ENCODE data around the gene HSPA4.
"Not testable (repeated sequence)": the region's sequence is repeated elsewhere in the genome, so short reads cannot be mapped to it uniquely, and the experiment has no call there.

HSPA4 gene

GRCh38 chr5:133123297-133123696, 71.5 kb downstream of the HSPA4 start:
- no peak for DNase-seq (ENCODE audit: low spot score)

- no peak for DNase-seq (ENCODE audit: low spot score)
Observed at GRCh38 chr5:133124891-133125290, 73.1 kb downstream of the HSPA4 start.

DNA sequence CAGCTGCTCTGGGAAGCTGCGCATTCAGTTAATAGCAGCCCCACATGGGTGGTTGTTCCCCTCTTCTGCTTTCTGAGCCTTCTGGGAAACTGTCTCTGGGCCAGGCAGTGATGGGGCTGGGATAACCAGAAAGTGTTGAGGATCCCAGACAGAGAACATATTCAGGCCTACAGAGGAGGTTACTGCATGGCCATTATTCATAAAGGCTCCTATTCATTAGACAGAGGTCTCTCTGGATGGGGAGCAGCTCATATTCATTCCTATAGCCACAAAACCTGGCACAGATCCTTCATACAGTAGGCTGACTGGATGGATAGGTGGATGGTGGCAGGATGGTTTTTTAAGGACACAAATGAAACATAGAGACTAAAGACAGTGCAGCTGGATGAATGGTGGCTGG, 76.3 kb downstream of the HSPA4 start:
- DNase-seq (ENCODE audit: low spot score): no peak

GRCh38 chr5:133129289-133129688, 77.5 kb downstream of the HSPA4 start:
- no peak for DNase-seq (ENCODE audit: low spot score)

DNA sequence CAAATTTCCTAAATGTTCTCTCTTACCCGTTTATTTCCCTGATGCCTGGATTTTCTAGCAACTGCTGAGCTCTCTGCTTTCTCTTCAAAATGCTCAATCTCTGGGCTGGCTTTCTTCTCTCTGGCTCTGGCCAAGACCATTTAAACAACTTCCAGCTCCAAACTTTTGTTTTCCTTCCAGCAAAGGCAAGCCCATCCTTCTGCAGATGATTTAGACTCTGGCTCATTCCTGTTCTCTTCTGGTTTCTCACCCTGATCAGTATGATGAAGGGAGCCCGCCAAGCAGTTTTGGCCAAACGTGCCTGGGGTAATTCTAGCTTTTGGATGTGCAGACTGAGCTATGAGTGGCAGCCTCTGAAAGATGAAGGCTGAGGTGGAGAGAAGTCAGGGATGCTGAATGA, 78.1 kb downstream of the HSPA4 start:
- no peak for DNase-seq (ENCODE audit: low spot score)

GRCh38 chr5:133130387-133131118, 78.7 kb downstream of the HSPA4 start:
- DNase-seq (ENCODE audit: low spot score): no peak

- DNase-seq (ENCODE audit: low spot score): no peak
Observed at GRCh38 chr5:133132717-133133116, 80.9 kb downstream of the HSPA4 start.

DNA sequence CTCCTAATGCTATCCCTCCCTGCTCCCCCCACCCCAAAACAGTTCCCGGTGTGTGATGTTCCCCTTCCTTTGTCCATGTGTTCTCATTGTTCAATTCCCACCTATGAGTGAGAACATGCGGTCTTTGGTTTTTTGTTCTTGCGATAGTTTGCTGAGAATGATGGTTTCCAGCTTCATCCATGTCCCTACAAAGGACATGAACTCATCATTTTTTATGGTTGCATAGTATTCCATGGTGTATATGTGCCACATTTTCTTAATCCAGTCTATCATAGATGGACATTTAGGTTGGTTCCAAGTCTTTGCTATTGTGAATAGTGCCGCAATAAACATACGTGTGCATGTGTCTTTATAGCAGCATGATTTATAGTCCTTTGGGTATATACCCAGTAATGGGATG, 81.4 kb downstream of the HSPA4 start:
- DNase-seq (ENCODE audit: low spot score): not testable (repeated sequence)

GRCh38 chr5:133136890-133137289, 85.1 kb downstream of the HSPA4 start:
- DNase-seq (ENCODE audit: low spot score): not testable (repeated sequence)

DNA sequence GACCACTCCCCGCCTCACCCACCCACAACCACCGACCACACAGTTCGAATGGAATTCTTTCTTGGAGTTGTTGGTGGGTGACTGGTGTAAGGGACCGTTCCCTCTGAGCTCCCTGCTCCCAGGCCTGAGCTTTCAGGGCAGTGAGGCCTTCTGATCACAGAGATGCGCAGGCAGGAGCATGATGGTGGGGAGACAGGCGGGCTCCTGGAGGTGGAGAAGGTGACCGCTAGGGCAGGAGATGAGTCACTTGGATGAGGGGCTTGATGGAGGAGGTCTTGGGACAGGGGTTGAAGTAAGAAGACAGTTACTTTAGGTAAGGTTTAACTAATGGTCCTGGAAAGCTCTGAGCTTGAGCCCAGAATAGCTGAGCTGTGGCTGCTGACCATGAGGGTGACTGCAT, 88.5 kb downstream of the HSPA4 start:
- no peak for DNase-seq (ENCODE audit: low spot score)

DNA sequence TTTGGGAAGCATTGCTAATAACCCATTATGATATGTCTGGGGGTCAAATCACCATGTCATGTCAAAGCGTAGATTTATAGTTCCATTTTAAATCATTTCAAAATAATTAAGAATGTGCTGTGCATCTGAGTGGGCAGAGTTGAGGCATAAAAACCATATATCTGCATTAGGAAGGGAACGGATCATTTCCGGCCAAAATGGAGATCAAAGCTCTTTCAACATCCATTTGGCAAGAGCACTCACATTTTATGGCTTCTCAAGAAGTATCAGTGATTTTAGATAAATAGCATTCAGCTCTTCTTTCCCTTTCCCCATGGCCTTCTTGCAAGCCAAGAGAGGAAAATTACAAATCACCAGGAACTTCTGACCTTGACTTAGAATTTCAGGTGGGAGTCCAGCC, 89.9 kb downstream of the HSPA4 start:
- no peak for DNase-seq (ENCODE audit: low spot score)

DNA sequence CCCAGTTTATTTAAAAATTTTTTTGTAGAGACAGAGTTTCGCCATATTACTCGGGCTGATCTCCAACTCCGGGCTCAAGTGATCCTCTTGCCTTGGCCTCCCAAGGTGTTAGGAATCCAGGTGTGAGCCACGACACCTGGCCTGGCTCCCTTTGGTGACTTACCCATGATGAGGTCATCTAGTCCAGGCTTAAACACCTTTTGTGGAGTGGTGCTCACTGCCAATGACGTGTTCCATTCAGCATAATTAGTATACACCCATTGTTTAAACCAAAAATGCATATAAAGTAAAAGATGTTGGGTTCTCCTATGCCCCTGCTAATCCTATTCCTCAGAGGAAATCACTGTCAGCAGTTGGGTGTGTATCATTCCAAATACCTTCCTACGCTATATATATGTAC, 91.0 kb downstream of the HSPA4 start:
- DNase-seq (ENCODE audit: low spot score): no peak

- no peak for DNase-seq (ENCODE audit: low spot score)
Observed at GRCh38 chr5:133144245-133144981, 92.6 kb downstream of the HSPA4 start.

GRCh38 chr5:133145436-133146170, 93.8 kb downstream of the HSPA4 start:
- no peak for DNase-seq (ENCODE audit: low spot score)

DNA sequence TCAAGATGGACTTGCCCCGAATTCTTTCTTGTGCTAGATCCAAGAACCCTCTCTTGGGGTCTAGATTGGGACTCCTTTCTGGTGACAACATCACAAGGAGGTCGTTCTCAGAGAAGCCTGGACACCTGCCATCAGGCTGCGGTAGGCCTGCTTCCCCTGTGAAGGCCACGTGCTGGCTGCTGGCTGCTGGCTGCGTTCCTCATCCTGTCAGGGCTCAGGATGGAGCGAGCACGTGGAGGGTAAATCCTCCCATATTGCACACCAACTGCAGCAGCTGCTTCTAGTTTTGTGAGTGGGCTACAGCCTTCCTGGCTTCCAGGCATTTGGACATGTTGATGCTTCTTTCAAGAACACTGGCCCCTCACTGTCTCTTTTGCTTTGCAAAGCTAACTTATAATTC, 95.6 kb downstream of the HSPA4 start:
- DNase-seq (ENCODE audit: low spot score): no peak

- DNase-seq (ENCODE audit: low spot score): no peak
Observed at GRCh38 chr5:133147815-133148567, 96.2 kb downstream of the HSPA4 start.

DNA sequence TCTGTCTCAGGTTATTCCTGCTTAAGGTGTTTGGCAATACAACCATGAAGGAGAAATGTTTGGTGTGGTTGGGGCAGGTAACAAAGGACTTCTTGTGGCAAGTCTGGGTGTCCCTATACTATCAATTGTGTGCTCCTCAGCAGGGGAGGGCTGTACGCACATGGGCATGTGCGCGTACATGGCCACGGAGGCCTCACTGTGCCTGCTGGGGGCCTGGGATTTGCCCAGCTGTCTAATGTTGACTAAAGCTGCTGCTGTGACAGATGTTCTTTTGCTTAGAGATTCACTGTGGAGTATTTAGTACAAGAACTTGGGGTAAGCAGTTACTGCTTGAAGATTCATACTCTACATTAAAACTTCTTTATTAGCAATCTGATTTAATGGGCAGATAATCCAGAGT, 97.5 kb downstream of the HSPA4 start:
- DNase-seq (ENCODE audit: low spot score): no peak

DNA sequence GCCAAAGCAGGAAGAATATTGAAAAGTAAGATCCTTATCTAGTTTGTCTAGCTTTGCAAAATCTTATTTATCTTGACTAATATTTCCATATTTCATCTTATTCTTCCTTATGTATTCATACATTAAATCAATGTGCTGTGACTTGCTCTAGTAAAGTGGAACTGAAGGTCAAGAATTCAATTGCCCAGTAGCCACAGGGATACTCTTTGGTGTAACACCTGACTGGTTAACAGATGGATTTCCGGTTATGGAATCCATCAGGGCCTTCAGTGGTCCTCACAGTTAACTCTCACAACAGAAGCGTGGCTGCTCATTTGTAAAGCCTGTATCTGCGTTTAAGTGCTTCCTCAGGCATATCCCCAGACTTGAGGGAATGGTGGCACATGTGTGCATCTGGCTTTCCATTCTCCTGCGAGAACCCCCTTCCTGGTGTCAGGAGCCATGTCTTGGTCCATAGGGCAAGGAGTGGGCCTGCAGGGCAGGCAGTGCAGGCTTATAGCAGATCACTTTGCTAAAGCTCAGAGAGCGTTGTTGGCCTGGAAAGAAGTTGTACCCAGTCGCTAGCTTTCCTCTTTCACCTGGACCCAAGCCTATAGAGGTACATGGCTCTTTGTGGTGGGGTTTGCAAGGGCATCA, 99.2 kb downstream of the HSPA4 start:
- no peak for DNase-seq (ENCODE audit: low spot score)

- DNase-seq (ENCODE audit: low spot score): no peak
Observed at GRCh38 chr5:133154274-133155075, 102.7 kb downstream of the HSPA4 start.

GRCh38 chr5:133155326-133155969, 103.6 kb downstream of the HSPA4 start:
- no peak for DNase-seq (ENCODE audit: low spot score)

Data from CD4-positive, alpha-beta T cell treated with Interleukin-6 at 100 ng/mL for 8 hours (primary cell).